ENCODE data around the gene DCLK1.
"Not testable (repeated sequence)": the region's sequence is repeated elsewhere in the genome, so short reads cannot be mapped to it uniquely, and the experiment has no call there.

DCLK1 gene

DNA sequence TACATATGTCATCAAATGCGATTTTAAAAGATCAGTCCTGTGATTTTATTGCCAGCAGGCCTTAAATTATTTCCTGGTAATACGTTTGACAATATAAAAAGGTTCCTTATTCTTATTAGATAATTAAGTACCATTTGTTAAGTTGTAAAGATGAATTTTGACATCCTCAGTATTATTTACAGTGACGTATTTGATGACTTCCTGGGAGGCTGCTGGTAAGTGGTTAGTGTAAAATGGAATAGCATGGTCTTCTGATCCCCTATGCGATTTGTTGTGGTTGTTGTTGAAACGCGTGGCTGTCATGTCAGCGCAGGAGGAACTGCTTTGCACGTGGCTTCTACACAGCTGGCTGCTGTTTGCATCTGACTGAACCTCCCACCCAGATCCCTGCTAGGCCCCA is 99.7 kb downstream of the DCLK1 start:
- no peak for DNase-seq

DNA sequence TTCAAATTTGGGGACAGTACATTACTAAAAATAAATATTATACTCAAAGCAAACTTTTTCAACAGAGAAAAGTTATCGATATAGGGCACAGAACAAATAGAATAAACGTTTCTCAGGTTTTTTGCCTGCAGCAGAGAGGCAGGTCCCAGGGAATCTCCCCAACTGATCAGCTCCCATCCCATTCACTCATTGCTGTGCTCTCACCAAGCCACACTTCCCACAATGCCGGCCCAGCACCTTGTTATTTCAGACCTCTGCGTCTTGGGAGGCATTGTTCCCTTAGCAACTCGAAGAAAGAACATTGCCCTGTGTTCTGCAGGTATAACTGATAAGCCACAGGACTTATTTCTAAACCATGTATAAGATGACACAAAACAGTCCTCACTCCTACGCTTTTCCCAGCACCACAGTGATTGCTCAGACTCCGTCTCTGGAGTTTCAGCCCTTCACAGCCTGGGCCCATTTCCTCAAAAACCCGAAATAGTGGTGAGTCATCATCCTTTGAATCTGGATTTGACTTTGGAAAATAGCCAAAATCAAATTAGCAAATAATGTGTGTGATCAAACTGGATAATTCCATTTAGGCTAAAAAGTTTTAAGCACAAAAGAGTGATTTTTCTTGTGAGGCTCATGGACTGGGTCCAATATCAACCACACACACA is 100.4 kb downstream of the DCLK1 start:
- no peak for DNase-seq

GRCh38 chr13:36029166-36029565 is 102.0 kb downstream of the DCLK1 start:
- no peak for DNase-seq

- DNase-seq = no peak
Measured at GRCh38 chr13:36028359-36029025, 102.7 kb downstream of the DCLK1 start.

DNA sequence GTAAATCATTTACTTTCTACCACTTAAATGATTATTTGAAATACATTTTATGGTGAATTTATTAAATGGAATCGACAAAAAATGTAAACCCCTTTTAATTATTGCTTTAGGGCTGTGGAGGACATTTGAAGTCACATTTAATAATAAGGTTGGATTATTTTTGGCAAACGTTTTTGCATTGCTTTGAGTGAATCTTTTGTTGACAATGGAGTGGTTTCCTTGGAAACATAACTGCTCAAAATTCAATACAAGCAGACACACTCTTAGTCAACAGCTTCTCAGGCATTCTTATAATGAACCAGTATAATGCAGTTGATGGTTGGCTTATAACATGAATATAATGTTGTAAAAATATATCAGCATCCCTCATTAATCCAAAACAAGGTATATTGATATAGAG is 104.7 kb downstream of the DCLK1 start:
- no peak for DNase-seq

DNA sequence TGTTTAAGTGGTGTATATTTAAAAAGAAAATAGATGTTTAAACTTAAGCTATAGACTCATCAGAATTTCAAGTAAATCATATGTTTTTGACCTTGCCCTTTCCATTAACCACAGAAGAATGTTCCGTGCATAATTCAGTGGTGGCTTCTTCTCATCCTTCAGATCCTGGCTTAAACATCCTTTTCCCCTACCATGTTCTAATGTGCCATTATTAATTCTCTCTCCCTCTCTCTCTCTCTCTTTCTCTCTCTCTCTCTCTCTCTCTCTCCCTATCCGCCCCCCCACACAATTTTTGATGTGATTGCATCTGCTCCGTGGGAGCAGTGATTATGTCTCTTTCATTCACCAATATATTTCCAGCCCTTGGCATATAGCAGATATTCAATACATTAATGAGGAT is 116.4 kb downstream of the DCLK1 start:
- no peak for DNase-seq

DNA sequence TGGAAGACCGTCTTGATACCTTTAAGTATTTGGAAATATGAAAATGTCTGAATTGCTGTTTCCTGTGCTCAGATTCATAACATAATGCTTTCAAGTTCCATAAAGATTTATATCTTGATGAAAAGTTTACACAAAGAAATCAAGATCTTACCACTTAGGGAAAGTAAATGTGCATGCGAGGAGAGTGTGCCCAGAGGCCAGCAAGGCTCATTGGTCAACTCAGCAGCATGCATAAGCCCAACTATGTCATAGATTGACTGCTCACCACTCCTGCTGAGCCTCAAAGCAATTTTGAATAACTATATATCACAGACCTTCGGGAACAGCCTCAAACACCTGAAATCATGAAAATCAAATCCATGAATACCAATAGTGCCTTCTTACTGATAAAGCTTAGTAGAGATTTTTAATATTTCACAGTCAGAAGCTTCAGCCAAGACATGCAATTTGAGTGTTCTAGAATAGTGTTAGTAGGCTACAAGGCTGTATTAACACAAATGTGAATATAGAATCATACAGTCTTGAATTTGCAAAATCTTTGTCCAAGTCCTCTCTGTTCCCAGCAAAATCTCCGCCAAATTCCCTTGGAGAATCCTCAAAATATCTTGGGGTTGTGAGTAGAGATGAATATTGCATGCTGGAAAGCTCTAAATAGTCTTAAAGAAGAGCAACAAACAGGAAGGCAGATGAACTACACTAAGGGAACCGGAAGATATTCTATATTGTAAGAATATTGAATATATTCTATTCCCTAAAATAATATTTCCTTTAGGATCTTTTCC is 124.1 kb downstream of the DCLK1 start:
- no peak for DNase-seq

DNA sequence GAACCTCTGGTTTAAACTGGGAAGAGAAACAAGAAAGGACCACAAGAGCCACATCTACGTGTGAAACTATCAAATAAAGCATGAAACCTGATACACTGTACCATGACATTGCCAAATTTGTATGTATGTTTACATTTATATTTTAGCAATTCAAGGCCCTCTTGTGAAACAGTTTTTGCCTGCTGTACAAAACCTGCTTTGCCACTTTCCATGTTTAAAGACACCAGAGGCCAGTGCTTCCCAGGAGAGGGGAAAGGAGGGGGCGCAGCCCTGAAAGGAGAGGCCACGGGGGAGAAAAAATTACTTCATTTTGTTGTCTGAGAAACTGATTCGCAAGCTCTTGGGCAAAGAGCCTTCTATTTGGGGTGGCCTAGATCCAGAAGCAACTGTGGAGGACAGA is 124.8 kb downstream of the DCLK1 start:
- no peak for DNase-seq

DNA sequence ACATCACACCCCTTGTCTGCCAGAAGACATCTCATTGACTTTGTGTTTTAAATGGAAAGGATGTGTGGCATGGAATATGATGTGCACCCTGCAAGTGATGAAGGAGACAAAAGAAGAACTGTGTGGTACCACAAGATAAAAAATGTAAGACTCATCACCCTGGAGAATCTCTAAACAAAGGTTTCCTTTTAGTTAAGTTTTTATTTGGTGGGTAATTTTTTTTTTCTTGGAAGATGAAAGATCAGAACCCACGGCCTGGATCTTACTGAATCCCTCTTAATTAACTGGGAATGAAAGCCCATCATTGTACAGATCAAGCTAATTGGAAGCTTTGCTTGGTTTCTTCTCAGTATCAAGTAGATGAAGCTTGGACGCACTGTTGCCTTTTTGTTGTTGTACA is 129.6 kb downstream of the DCLK1 start:
- DNase-seq = no peak

DNA sequence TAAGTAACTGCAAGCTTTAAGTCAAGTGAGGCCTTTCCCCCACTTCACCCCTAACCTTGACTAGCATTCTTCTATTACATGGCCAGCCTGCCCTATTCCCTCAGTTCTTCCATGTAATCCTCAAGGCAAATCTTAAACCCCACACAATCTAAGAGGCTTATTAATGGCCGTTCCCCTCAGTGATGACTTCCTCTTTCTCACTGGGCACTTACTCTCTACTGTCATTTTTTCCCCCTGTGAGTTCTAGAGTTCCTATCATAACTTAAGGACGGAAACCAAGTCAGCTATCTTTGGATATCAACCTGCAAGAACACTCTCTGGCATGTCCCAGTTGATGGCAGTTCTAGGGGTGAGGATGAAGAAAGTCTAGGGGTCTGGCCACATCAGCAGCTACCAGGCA is 131.2 kb downstream of the DCLK1 start:
- DNase-seq = no peak

- DNase-seq = no peak
Measured at GRCh38 chr13:35996360-35996759, 134.8 kb downstream of the DCLK1 start.

DNA sequence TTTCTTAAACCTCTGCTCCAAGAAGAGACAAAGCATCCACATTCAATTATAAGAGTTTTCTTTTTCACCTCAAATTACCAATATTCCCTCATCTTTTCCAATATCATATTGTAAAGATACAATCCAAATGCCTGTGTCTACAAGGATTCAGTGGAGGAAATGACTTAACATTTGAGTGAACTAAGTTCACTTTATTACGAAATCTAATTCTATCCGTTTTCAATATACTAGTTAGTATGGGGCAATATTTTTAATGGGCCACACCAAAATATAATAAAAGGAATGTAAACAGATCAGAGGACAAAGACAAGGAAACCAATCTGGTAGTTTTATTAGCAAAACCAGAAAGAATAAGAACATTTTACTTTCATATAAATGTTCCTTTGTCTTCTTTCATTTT is 136.0 kb downstream of the DCLK1 start:
- no peak for DNase-seq

GRCh38 chr13:35994131-35994966 is 136.8 kb downstream of the DCLK1 start:
- DNase-seq = peak; percentile 53

DNA sequence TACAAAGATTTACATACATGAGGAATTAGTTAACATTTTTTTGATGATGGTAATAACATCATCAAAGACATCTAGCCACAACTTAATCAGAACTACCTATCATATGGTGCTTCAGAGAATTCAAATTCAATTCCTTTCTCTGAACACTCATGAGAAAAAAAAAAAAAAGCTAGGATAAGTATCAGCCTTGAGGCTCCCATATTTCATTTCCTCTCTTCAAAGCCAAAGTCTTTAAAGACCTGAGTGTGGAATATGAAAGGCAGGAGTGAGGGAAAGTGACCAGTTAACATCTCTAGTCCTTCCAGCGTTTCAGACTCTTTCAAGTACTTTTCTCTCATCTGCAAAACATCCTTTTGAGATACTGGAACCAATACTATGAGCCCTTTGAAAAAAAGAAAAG is 137.5 kb downstream of the DCLK1 start:
- DNase-seq = no peak

- DNase-seq = no peak
Measured at GRCh38 chr13:35992964-35993363, 138.2 kb downstream of the DCLK1 start.

GRCh38 chr13:35990196-35990595 is 141.0 kb downstream of the DCLK1 start:
- DNase-seq = no peak

DNA sequence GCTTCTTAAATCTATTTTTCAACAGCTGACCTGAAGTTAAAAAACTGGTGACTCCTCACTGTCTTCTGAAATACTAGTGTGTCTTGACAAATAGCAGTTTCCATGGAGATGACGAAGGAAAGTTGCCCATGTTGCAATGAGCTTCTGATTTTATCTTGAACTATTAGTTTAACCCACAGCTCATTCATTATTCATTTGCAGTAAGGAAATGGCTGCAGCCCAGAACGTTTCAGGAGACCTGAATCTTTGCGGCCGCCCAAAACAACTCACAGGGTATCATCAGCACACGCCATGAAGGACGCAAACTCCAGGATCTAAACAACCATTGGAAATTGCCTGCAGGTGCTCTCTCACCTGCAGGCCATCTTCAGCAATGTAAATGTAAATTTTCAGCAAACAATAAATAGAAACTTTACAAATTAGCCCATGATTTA is 142.5 kb downstream of the DCLK1 start:
- no peak for DNase-seq

GRCh38 chr13:35987572-35988513 is 143.3 kb downstream of the DCLK1 start:
- no peak for DNase-seq

GRCh38 chr13:35984776-35985453 is 146.3 kb downstream of the DCLK1 start:
- DNase-seq = peak; percentile 39

- no peak for DNase-seq
Measured at GRCh38 chr13:35984287-35984686, 146.9 kb downstream of the DCLK1 start.

DNA sequence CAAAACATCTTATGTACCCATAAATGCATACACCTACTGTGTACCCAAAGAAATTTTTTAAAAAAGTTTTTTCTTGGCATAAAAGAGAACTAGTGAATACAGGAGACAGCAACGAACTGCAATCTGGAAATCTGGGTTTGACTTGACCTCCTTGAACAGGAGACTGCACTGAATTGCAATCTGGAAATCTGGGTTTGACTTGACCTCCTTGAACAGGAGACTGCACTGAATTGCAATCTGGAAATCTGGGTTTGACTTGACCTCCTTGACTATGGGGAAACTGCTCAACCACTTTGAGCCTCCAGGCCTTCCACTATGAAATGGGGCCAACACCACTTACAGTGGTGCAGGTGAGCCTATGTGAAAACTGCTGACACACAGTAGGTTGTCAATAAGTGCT is 147.5 kb downstream of the DCLK1 start:
- not testable (repeated sequence) for DNase-seq

All from femur (tissue), 1 donor.